Ecto neural progenitor cell (in vitro differentiated cells): ENCODE data around the gene SEMA5A.

Experiments
- DNase-seq: peaks from one replicate; pipeline ENCODE4 v3.0.0-alpha.2; 2018; ENCODE audit warnings: low spot score

SEMA5A gene, protein sequence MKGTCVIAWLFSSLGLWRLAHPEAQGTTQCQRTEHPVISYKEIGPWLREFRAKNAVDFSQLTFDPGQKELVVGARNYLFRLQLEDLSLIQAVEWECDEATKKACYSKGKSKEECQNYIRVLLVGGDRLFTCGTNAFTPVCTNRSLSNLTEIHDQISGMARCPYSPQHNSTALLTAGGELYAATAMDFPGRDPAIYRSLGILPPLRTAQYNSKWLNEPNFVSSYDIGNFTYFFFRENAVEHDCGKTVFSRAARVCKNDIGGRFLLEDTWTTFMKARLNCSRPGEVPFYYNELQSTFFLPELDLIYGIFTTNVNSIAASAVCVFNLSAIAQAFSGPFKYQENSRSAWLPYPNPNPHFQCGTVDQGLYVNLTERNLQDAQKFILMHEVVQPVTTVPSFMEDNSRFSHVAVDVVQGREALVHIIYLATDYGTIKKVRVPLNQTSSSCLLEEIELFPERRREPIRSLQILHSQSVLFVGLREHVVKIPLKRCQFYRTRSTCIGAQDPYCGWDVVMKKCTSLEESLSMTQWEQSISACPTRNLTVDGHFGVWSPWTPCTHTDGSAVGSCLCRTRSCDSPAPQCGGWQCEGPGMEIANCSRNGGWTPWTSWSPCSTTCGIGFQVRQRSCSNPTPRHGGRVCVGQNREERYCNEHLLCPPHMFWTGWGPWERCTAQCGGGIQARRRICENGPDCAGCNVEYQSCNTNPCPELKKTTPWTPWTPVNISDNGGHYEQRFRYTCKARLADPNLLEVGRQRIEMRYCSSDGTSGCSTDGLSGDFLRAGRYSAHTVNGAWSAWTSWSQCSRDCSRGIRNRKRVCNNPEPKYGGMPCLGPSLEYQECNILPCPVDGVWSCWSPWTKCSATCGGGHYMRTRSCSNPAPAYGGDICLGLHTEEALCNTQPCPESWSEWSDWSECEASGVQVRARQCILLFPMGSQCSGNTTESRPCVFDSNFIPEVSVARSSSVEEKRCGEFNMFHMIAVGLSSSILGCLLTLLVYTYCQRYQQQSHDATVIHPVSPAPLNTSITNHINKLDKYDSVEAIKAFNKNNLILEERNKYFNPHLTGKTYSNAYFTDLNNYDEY

DNA sequence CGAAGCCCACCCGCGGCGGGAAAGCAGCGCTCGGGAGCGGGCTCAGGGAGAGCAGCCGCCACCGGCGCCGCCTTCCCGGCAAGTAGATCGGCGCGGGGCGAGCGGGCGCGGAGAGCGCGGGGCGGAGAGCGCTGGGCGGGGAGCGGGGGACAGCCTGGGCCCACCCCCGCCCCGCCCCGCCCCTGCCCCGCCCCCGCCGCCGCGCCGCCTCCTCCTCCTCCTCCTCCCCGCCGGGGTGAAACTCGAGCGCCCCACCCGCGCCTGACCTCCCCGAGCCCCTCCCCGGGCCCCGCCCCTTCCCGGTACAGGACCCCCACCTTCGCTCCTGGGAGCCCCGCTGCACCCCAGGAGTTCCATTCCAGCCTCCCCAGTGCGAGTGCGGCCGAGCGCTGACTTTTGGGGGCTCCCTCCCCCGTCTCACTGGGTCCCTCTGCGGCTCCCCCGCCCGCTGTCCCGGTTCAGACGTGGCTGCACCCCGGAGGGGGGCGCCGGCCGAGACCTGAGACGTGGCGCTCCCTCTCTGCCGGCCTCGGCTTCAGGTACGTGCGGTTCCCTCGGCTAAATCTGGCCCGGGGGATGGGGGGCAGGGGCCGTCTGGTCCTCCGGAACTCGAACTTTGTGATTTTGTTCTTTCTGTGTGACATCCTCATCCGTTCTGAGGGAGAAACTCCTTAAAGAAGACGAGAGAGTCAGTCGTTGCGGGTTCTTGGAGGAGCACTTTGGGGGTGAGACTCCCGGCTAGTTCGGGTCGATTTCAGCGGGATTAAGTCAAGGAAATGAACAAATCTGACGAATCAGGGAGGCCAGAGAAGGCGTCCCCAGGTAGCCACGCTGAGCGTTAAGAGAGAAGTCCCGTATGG is at the start of gene SEMA5A:
SEMA5A (minus strand) TSS at position 84 of the 860 bp plus-strand sequence. CDS start 166,129 bp downstream, outside the sequence.
- DNase-seq = peak; percentile 85

DNA sequence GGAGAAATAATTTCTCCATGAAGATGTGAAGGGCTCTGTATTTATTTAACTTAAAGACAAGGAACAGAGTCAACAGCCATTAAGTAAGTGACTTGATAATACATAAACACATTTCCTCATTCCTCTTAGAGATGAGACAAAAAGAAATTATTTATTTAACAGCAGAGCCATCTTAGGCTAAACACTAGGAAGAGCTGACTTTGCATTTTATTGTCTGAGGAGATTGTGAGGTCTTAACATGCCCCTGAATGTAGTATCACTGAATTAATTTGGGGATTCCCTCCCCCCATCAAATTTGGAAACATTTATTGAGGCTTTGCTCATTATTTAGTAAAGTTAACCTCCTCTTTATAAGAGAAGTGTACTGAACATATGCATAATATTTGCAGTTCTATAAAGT is 49.0 kb upstream of the SEMA5A start:
- DNase-seq = no peak

DNA sequence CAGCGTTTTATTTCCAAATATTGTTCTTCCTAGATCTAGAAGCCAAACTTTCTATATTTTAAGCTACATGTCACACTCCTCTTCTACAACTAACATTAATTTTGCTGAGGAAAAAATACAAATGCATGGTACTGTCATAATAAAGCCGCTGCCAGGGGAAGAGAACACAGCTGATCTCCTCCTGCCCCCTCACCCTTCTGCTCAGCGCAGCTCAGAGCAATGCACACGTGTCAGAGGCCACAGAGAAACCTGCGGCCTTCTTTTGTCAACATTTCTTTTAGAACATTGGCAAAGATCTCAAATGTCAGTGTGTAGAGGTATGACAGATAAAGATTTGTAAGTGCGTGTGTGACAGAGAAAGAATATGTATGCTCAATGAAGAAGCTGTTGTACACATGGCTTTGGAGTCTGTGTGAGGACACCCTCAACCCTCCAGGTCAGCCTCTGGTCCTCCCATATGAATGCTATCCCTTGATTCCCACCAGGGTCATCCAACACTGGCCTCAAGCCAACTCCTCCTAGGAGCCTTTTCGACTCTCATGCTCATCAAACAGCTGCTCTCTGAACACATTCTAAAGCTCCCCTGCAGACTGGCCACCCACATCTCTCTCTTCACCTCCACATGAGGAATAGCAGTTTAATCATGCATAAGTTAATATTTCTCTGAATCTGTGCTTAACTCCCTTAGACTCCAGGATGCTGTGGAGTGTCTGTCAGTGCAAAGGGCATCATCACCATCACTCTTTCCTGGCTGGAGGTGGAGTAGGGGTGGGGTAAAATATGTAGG is 43.4 kb upstream of the SEMA5A start:
- no peak for DNase-seq

DNA sequence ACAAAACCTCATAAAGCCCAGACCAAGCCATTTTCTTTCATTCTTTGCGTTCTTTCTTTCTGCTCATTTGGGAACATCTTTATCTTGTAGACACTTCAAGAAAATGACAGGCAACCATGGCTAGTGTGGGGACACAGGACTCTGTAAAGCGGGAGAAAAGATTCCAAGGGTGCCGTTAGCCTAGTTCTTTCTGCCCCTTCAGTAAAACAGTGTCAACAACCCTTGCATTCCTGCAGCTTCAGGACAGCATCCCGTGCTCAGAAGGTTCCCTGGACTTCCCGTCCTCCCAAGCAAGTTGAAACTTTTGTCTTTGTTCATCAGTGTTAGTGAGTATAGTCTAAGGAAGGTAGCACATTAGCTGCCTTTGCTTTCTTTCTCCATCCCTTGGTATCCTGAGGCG is 42.4 kb upstream of the SEMA5A start:
- no peak for DNase-seq

DNA sequence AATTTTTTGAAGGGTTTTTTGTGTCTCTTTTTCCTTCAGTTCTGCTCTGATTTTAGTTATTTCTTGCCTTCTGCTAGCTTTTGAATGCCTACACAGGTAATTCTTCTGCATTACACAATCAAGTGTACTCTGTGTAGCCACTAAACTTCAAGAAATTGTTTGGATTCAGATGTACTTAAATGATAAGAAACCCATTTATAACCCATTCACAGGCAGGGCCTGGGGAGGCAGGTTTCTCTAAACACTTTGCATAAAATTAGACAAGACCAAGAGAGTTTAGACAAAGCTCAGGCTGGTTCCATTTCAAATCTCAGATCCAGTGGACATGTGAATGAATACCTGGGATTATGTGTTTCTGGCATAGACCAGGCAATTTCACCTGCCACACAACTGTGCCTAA is 41.3 kb upstream of the SEMA5A start:
- DNase-seq = no peak

DNA sequence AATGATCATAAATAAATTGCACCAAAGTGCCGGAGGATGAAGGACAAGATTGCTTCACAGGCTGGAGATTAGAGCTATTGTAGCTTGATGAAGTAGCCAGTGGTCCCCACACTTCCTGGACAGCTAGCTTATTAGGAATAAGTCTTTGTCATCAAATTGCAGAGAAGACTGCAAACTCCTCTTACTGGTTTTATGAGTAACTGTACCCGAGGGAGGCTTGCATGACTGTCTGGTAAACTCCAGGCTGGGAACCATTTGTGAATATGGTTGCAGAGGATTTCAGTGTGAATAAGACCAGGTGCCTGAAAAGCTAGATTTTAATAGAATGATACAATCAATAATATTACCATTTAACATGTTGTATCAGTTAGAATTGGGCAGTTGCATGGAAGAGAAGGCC is 36.5 kb upstream of the SEMA5A start:
- DNase-seq = no peak

DNA sequence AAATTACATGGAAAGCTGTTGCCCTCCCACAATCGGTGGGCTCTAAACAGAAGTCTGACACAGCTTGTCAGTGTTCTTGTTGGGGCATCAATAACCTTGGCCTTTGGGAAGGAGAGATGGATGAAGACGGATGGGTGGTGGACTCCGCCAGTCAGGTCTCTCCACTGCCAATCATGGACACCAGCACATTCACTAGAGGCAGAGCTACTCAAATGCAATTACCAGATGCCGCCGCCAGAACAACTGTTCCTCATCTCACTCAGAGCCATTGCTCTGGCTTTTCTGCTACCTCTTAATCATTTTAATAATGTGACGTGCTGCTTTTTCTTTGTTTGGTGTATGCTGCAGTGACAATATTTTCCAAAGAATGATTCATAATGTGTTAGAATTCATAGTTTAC is 27.9 kb upstream of the SEMA5A start:
- DNase-seq = no peak

DNA sequence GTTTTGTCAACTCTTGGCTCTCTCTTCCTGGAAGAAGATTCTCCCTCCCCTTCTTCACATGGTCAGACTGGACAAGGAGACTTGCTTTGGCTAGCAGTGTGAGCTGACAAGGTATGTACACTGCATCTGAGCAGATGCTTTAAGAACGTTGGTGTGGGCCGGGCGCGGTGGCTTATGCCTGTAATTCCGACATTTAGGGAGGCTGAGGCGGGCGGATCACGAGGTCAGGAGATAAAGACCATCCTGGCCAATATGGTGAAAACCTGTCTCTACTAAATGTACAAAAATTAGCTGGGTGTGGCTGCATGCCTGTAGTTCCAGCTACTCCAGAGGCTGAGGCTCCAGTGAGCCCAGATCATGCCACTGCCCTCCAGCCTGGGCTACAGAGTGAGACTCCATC is 26.4 kb upstream of the SEMA5A start:
- no peak for DNase-seq

DNA sequence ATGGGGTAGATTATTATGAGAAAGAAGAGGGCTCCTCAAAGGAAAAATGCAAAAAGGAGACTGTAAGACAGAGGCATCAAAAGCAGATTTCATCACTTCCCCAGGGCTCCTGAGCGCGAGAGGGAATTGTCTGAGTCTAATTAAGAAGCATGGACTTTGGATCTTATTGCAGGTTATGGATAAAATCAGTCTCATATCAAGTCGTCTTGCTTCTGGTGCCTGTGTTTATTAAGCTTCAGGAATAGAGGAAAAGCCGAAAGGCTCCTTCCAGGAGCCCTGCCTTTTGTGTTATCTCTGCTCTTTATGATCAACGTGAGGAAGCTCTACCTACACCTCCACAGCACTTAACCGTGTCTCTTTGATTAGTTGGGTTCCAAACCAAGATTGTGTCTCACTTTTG is 25.0 kb upstream of the SEMA5A start:
- DNase-seq = no peak

DNA sequence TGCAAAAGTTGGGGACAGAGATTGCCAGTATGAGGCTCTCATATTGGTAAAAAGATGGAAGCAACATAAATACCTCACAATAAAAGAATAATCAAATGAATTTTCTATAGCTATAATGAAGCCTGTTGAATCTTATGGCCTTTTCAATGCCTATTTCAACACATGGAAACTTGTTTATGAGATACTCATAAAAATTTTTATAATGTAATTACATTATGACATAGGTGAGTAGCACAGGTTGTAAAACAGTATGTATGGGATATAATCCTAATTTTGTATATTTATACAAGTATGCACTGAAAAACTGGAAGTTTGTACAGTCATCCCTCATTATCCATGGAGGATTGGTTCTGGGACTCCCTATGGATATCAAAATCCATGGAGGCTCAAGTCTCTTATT is 21.2 kb upstream of the SEMA5A start:
- DNase-seq = no peak

DNA sequence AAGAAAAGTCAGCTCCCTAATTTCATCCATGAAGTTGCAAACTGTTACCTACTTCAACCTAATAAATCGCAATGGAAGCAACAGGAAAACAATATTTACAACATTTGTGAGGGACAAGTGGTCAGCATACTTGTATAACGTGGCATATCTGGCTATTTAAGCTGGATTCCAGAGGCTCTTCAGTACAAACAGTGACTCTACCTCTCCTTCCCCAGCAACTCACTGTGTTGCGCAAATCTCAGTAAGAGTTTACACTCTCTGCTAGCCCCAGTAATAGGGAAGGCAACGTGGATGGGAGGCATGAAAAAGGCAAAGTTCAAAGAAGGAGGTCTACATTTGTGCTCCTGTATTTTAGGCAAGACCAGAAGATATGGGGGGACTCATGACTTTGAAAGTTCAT is 18.9 kb upstream of the SEMA5A start:
- DNase-seq = no peak

DNA sequence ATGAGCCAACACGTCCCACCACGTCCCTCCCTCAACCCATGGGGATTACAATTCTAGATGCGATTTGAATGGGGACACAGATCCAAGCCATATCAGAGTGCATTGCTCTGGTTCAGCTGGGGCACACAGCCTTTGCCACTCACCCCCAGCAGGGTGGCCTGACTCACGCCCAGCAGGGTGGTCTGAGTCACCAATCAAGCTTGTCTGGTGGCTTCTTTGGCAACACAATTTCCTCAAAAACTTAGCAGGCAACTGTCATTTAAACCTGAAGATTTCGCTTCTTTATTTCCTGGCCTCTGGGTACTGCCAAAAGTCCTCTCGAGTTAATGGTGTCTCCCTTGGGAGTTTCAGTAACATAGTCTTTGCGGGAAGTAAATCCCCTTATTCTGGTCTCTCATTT is 16.3 kb upstream of the SEMA5A start:
- DNase-seq = no peak

DNA sequence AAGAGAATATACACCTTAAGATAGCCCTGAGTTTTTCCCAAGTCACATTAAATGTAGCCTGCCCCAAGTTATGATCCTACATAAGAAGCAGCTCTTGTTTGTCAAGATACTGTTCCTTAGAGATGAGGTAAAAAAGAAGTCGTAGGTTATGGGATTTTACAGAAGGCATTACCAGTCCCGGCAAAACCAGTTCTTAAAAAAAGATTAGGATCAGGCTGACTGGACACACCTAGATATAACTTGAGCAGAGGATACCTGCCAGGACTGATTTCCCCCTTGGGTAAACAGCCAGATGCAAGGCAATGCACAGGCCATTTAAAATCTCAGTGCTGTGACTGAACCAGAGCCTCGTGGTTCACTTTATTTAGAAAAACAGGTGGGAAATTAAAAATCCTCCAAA is 14.1 kb upstream of the SEMA5A start:
- no peak for DNase-seq

DNA sequence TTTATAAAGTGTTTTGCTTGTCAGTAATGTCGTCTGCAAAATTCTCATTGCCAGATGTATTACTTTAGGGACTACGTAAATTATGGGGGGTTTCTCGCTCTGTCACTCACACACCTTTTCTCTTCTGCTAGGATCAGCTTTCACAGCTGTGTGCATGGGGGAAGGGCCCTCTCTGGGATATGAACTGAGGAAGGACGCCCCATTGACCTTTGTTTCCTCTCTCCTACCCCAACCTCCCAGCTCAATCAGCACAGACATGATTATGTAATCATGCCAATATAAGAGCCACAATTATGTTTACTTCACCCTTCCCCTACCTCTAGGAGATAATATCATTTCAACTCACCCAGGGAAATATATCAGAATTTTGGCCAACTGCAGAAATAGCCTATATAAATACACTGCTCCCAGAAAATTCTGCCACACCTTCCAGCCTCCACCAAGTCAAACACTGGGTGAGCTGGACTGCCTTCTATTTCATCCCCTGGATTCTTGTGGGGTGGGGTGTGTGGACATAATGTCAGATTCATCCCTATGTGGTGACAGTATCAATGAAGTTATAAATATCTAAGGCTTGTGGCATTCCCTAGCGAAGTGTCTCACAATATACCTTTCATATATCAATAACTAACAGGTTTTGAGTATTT is 12.6 kb upstream of the SEMA5A start:
- DNase-seq = no peak

DNA sequence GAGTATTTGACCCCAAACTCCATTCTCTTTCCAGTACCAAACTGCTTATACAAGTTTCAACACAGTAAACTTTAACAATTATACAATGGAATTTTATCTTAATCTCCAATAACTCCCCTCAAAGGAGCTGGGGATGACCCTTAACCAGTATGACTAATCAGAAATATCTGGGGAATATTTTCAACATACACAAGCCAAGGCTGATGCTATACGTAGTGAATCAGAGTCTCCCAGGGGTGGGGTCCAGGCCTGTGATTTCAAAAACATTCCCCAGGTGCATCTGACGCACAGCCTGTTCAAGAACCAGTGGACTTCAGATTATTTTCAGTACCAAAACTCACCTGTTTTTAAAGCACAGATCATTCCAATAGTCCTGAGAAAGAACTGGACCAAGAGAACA is 11.8 kb upstream of the SEMA5A start:
- DNase-seq = no peak

DNA sequence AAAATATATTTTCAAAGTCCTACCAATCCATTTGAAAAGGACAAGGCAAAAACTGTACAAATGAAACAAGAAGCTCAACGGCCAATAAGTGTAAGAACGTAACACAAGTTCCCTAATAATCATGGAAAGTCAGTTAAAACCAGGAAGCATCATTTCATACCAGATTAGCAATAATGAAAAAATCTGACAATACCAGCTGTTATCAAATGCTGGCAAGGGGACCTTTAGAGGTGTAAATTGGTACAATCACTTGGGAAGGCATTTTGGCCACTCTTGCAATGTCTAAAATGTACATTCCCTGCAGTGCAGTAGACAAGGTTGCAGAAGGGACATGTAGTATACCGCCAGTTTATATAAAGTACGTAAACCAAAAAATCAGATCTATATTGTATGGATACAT is 10.1 kb upstream of the SEMA5A start:
- no peak for DNase-seq

DNA sequence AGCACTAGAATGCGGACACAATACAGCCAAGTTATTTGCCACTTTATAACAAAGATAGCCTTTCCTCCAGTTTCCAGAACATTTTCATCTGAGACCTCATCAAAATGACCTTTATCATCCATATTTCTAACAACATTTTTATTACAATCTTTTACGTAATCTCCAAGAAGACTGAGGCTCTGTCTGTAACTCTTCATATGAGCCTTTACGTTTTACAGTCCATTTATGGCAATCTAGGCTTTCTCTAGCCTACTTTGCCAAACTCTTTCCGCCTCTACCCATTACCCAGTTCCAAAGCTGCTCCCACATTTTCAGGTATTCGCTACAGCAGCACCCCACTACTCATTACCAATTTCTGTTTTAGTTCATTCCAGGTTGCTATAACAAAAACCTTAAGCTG is 8.2 kb upstream of the SEMA5A start:
- no peak for DNase-seq

DNA sequence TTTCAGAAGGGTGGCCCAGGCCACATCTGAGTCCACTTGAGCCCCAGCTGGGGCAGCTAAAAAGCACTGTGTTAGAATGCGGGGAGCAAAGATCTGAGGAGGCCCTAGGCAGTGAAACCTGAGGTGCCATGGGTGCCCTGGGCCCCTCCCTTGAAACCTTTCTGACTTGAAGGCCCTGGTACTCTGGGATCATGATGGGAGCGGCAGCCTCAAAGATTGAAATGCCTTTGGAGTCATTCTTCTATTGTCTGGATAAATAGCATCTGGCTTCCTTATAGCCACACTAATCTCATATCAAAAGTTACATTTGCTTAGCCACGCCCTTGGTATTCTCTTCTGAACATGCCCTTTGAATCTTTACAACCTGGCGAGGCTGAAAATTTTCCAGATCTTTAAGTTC is 7.7 kb upstream of the SEMA5A start:
- no peak for DNase-seq

DNA sequence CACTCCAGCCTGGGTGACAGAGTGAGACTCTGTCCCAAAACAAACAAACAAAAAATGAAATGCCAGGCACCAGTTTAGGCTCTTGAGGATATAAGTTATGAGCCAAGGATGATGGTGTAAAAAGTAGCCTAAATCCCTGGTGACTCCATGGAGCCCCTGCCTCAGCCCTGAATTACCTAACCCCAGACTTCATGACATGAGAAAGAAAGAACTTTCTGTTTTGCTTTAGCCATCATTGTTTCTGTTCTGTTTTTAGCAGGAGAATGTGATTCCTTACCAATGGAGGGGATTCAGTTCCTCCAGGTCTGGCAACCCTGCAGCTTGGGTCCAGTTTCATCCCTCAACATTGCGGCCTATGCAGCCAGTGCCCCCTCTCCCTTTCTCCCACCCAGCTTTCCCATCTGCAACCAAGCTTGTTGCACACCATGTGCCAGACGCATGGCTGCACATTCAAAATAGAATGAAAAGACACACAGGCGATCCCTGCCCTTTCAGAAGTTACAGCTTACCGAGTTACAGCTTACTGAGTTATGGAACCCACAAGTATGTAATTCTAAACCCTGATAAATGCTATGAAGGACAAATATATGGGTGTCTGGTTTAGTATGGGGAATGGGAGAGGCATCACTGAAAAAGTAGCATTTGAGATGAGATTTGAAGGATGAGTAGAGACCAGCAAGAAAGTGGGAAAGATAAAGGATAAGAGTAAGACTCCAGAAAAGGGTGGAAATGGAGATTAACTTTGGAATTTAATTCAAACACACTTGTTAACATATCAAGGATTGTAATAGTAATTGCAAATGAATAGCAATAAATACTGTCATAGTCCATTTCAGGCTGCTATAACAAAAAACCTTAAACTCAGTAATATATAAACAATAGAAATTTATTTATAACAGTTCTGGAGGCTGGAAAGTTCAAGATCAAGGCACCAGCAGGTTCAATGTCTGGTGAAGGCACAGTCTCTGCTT is 6.0 kb upstream of the SEMA5A start:
- no peak for DNase-seq
